Camera-type eye (tissue), 1 donor: ENCODE data around the gene UPK3A. TPM values are rescaled to one million over a fixed set of nuclear protein-coding genes. Genes with fewer than 3 reads are reported as not detected.

Source experiments
- total RNA-seq: library from RNA; depleted of rRNA; stranded (reverse); fragments of >200 nt; gene quantifications from one replicate; pipeline ENCODE4 v1.2.3, GENCODE V29; 2014

The UPK3A gene
- 0.49 TPM for total RNA-seq

DNA sequence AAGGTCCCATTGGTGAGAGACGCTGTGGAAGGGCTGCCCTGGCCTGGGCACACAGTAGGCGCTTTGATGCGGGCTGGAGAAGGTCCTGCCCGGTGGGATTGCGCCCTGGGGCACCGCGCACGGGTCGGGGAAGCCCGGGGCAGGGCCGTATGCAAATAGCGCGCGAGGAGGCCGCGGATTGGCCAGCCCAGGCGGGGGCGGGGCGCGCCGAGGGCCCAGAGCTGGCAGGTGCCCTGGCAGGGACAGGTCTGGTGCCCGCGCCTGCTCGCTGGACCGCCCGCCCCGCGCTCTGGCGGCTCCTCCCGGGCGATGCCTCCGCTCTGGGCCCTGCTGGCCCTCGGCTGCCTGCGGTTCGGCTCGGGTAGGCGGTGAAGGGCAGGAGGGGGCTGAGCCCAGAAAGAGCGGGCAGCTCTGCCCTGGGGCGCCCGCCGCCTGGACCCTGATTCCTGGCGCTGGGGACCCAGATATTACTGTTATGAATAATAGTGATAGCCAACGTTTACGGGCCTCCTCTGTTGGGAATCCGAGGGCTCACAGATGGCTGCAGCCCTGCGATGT is at the start of gene UPK3A:
Gene UPK3A, plus strand, starts transcription at position 245 of the 558 bp plus-strand sequence. Its CDS starts 65 bp downstream, at position 310.

DNA sequence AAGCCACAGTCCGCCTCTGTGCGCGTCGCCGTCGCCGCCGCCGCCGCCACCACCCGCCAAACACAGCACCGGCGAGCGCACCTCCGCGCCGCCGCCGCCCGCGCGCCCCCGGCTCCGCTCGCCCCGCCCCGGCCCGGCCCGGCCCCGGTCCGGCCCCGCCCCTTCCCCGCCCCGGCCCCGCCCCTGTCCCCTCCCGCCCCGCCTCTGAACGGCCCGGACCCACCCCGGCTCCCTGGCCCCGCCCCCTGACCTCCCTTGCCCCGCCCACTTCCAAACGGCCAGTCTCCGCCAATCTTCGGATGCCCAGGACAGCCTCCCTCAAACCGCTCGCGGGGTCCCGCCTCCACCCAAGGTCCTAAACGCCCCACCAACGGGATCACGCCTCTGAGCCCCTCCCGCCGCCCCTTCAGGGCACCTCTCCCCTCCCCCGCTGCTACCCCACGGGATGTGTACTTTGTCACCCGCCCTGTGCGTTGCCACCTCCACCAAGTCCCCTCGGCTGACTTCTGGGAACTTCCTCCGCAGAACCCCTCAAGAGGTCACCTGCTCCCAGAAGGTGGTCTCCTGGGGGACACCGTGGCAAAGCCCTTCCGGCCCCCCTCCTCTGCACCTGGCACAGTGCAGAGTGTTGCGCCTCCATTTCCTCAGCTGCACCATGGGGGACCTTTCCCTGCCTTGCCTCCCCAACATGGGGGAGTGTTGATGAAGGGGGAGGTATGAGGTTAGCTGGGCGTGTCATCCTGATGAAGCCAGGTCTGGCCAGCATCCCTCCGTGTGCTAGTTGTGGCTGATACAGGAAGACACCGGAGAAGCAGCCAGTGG is 43.7 kb upstream of the UPK3A start, which contains the start of gene KIAA0930:
Gene KIAA0930, minus strand, starts transcription at position 85 of the 822 bp plus-strand sequence. CDS start 191 bp downstream, outside the sequence.

DNA sequence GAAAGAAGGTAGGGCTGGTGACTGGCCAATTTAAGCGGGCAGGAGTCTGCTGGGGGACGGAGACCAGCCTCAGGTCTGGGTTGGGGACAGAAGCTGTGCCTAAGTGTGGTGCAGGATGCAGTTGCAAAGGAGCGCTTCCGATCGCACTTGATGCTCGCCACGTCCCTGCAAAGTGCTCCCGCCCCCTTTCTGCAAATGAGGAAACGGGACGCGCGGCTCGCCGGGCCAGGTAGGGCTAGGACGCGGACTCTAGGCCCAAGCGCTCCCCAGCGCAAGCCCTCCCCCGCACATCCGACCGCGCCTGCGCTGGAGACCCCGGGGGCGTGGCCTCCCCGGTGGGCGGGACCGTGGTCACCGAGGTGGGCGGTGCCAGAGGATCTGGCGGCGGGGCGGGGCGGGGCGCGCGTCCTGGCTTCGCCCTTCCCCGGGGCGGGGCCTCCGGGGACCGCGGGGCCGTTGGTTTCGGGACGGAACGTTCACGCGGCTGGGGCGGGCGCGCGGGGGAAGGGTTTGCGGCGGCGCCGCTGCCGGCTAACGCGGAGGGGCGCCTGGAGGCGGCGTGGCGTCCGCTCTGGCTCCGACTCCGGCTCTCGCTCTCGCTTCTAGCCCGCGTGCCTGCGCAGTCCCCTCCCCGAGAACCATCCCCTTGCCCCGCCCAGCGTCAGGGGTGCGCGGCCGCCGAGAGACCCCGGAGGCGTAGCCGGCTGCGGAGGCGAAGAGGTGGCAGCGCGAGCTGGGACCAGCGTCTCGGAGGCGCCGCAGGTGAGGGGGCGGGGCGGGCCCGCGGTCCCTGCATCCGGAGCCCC is 24.9 kb downstream of the UPK3A start, which contains the start of gene FAM118A:
Gene FAM118A, plus strand, starts transcription at position 513 of the 806 bp plus-strand sequence. CDS start 12,446 bp downstream, outside the sequence.

Other genes with a start within 250 kb of the UPK3A start
- 65.0 TPM for gene NUP50, start 121.0 kb upstream of the UPK3A start, total RNA-seq
- 35.2 TPM for gene KIAA0930, start 44.1 kb upstream of the UPK3A start, total RNA-seq
- gene FAM118A, start 25.0 kb downstream of the UPK3A start, total RNA-seq, result 39.9 TPM
- 0.11 TPM for gene SMC1B, start 128.7 kb downstream of the UPK3A start, total RNA-seq
- gene RIBC2, start 128.7 kb downstream of the UPK3A start, total RNA-seq, result 4.8 TPM
- gene FBLN1, start 217.9 kb downstream of the UPK3A start, total RNA-seq, result 206 TPM